Measurements from ENCODE around the gene PPTC7.
"Not testable (repeated sequence)": the region's sequence is repeated elsewhere in the genome, so short reads cannot be mapped to it uniquely, and the experiment has no call there.

The PPTC7 gene

GRCh38 chr12:110569838-110570237, 13.3 kb downstream of the PPTC7 start:
- H3K27me3 ChIP-seq (ENCODE audit: control insufficient read depth in 1 of 2, insufficient read depth in 2 of 2, low read length in 2 of 2); H3K4me3 ChIP-seq (ENCODE audit: low read depth in 1 of 2, low read length in 2 of 2); H3K9ac ChIP-seq (ENCODE audit: low read length); H3K36me3 ChIP-seq (ENCODE audit: insufficient read depth, low read length); H3K9me3 ChIP-seq (ENCODE audit: low read length); H3K27ac ChIP-seq (ENCODE audit: low read depth, low read length): not testable (repeated sequence)
- H3K4me1 ChIP-seq (ENCODE audit: insufficient read depth, low read length) = peaks cover 17% of the 10 kb centered on the region

- H3K4me3 ChIP-seq (ENCODE audit: low read depth in 1 of 2, low read length in 2 of 2) = no peak overlapping the region
- H3K9ac ChIP-seq (ENCODE audit: low read length) = no peak overlapping the region
- peaks cover 4% of the 10 kb centered on the region for H3K9me3 ChIP-seq (ENCODE audit: low read length)
- H3K4me1 ChIP-seq (ENCODE audit: insufficient read depth, low read length) = peaks cover 18% of the 10 kb centered on the region
- H3K27ac ChIP-seq (ENCODE audit: low read depth, low read length) = no peak overlapping the region
- H3K27me3 ChIP-seq (ENCODE audit: control insufficient read depth in 1 of 2, insufficient read depth in 2 of 2, low read length in 2 of 2) = no peaks in the 10 kb centered on the region
- no peaks in the 10 kb centered on the region for H3K36me3 ChIP-seq (ENCODE audit: insufficient read depth, low read length)
These were observed 14.4 kb downstream of the PPTC7 start for GRCh38 chr12:110568752-110569151.

- H3K9ac ChIP-seq (ENCODE audit: low read length) = no peak overlapping the region
- H3K9me3 ChIP-seq (ENCODE audit: low read length) = peaks cover 4% of the 10 kb centered on the region
- peaks cover 33% of the 10 kb centered on the region for H3K4me1 ChIP-seq (ENCODE audit: insufficient read depth, low read length)
- no peak overlapping the region for H3K27ac ChIP-seq (ENCODE audit: low read depth, low read length)
- no peaks in the 10 kb centered on the region for H3K27me3 ChIP-seq (ENCODE audit: control insufficient read depth in 1 of 2, insufficient read depth in 2 of 2, low read length in 2 of 2)
- H3K4me3 ChIP-seq (ENCODE audit: low read depth in 1 of 2, low read length in 2 of 2) = no peak overlapping the region
- no peaks in the 10 kb centered on the region for H3K36me3 ChIP-seq (ENCODE audit: insufficient read depth, low read length)
These were observed 16.1 kb downstream of the PPTC7 start for GRCh38 chr12:110566993-110567392.

- Histone ChIP-seq H3K4me3 (ENCODE audit: low read depth in 1 of 2, low read length in 2 of 2) (no peak overlapping the region), H3K27ac (ENCODE audit: low read depth, low read length) (no peak overlapping the region), H3K9ac (ENCODE audit: low read length) (no peak overlapping the region), H3K9me3 (ENCODE audit: low read length) (peaks cover 4% of the 10 kb centered on the region), H3K36me3 (ENCODE audit: insufficient read depth, low read length) (no peaks in the 10 kb centered on the region), H3K4me1 (ENCODE audit: insufficient read depth, low read length) (peaks cover 38% of the 10 kb centered on the region), H3K27me3 (ENCODE audit: control insufficient read depth in 1 of 2, insufficient read depth in 2 of 2, low read length in 2 of 2) (no peaks in the 10 kb centered on the region)
These were observed 16.9 kb downstream of the PPTC7 start for GRCh38 chr12:110565894-110566871.

- H3K4me1 ChIP-seq (ENCODE audit: insufficient read depth, low read length) = peaks cover 38% of the 10 kb centered on the region
- no peak overlapping the region for H3K27ac ChIP-seq (ENCODE audit: low read depth, low read length)
- no peaks in the 10 kb centered on the region for H3K27me3 ChIP-seq (ENCODE audit: control insufficient read depth in 1 of 2, insufficient read depth in 2 of 2, low read length in 2 of 2)
- H3K9ac ChIP-seq (ENCODE audit: low read length) = no peak overlapping the region
- no peak overlapping the region for H3K4me3 ChIP-seq (ENCODE audit: low read depth in 1 of 2, low read length in 2 of 2)
- no peaks in the 10 kb centered on the region for H3K36me3 ChIP-seq (ENCODE audit: insufficient read depth, low read length)
- peaks cover under 1% of the 10 kb centered on the region for H3K9me3 ChIP-seq (ENCODE audit: low read length)
These were observed 18.6 kb downstream of the PPTC7 start for GRCh38 chr12:110564471-110564991.

- H3K4me1 ChIP-seq (ENCODE audit: insufficient read depth, low read length) = peaks cover 38% of the 10 kb centered on the region
- peak overlapping the region; percentile 40 for H3K27ac ChIP-seq (ENCODE audit: low read depth, low read length)
- no peaks in the 10 kb centered on the region for H3K36me3 ChIP-seq (ENCODE audit: insufficient read depth, low read length)
- H3K9me3 ChIP-seq (ENCODE audit: low read length) = no peaks in the 10 kb centered on the region
- H3K9ac ChIP-seq (ENCODE audit: low read length) = no peak overlapping the region
- H3K27me3 ChIP-seq (ENCODE audit: control insufficient read depth in 1 of 2, insufficient read depth in 2 of 2, low read length in 2 of 2) = no peaks in the 10 kb centered on the region
- H3K4me3 ChIP-seq (ENCODE audit: low read depth in 1 of 2, low read length in 2 of 2) = no peak overlapping the region
These were observed 19.2 kb downstream of the PPTC7 start for GRCh38 chr12:110563702-110564470.

GRCh38 chr12:110562386-110562785, 20.7 kb downstream of the PPTC7 start:
- not testable (repeated sequence) for H3K9ac ChIP-seq (ENCODE audit: low read length); H3K27ac ChIP-seq (ENCODE audit: low read depth, low read length); H3K4me3 ChIP-seq (ENCODE audit: low read depth in 1 of 2, low read length in 2 of 2); H3K27me3 ChIP-seq (ENCODE audit: control insufficient read depth in 1 of 2, insufficient read depth in 2 of 2, low read length in 2 of 2); H3K9me3 ChIP-seq (ENCODE audit: low read length); H3K36me3 ChIP-seq (ENCODE audit: insufficient read depth, low read length)
- peaks cover 38% of the 10 kb centered on the region for H3K4me1 ChIP-seq (ENCODE audit: insufficient read depth, low read length)

- peaks cover 44% of the 10 kb centered on the region for H3K4me1 ChIP-seq (ENCODE audit: insufficient read depth, low read length)
- no peaks in the 10 kb centered on the region for H3K27me3 ChIP-seq (ENCODE audit: control insufficient read depth in 1 of 2, insufficient read depth in 2 of 2, low read length in 2 of 2)
- H3K9me3 ChIP-seq (ENCODE audit: low read length) = no peaks in the 10 kb centered on the region
- no peak overlapping the region for H3K4me3 ChIP-seq (ENCODE audit: low read depth in 1 of 2, low read length in 2 of 2)
- no peak overlapping the region for H3K9ac ChIP-seq (ENCODE audit: low read length)
- H3K27ac ChIP-seq (ENCODE audit: low read depth, low read length) = no peak overlapping the region
- H3K36me3 ChIP-seq (ENCODE audit: insufficient read depth, low read length) = no peaks in the 10 kb centered on the region
These were observed 21.5 kb downstream of the PPTC7 start for GRCh38 chr12:110561471-110562201.

- Histone ChIP-seq H3K36me3 (ENCODE audit: insufficient read depth, low read length) (no peaks in the 10 kb centered on the region), H3K4me3 (ENCODE audit: low read depth in 1 of 2, low read length in 2 of 2) (no peak overlapping the region), H3K27me3 (ENCODE audit: control insufficient read depth in 1 of 2, insufficient read depth in 2 of 2, low read length in 2 of 2) (no peaks in the 10 kb centered on the region), H3K9me3 (ENCODE audit: low read length) (no peaks in the 10 kb centered on the region), H3K4me1 (ENCODE audit: insufficient read depth, low read length) (peaks cover 45% of the 10 kb centered on the region), H3K27ac (ENCODE audit: low read depth, low read length) (no peak overlapping the region), H3K9ac (ENCODE audit: low read length) (no peak overlapping the region)
These were observed 22.2 kb downstream of the PPTC7 start for GRCh38 chr12:110560946-110561345.

- no peaks in the 10 kb centered on the region for H3K36me3 ChIP-seq (ENCODE audit: insufficient read depth, low read length)
These were observed 23.1 kb downstream of the PPTC7 start for GRCh38 chr12:110560048-110560447.

GRCh38 chr12:110558945-110559344, 24.2 kb downstream of the PPTC7 start:
- not testable (repeated sequence) for H3K36me3 ChIP-seq (ENCODE audit: insufficient read depth, low read length); H3K4me3 ChIP-seq (ENCODE audit: low read depth in 1 of 2, low read length in 2 of 2); H3K27ac ChIP-seq (ENCODE audit: low read depth, low read length); H3K9ac ChIP-seq (ENCODE audit: low read length); H3K27me3 ChIP-seq (ENCODE audit: control insufficient read depth in 1 of 2, insufficient read depth in 2 of 2, low read length in 2 of 2); H3K9me3 ChIP-seq (ENCODE audit: low read length)
- peaks cover 48% of the 10 kb centered on the region for H3K4me1 ChIP-seq (ENCODE audit: insufficient read depth, low read length)

More at GRCh38 chr12:110560048-110560447, 23.1 kb downstream of the PPTC7 start:
- H3K4me3 ChIP-seq (ENCODE audit: low read depth in 1 of 2, low read length in 2 of 2) = no peak overlapping the region
- H3K27me3 ChIP-seq (ENCODE audit: control insufficient read depth in 1 of 2, insufficient read depth in 2 of 2, low read length in 2 of 2) = no peaks in the 10 kb centered on the region
- H3K9me3 ChIP-seq (ENCODE audit: low read length) = no peaks in the 10 kb centered on the region
- peaks cover 47% of the 10 kb centered on the region for H3K4me1 ChIP-seq (ENCODE audit: insufficient read depth, low read length)
- no peak overlapping the region for H3K9ac ChIP-seq (ENCODE audit: low read length)
- no peak overlapping the region for H3K27ac ChIP-seq (ENCODE audit: low read depth, low read length)
